GM06990 (cell line): Measurements from ENCODE around the gene NDUFA8.

ENCODE experiments used
- DNase-seq: peaks from one replicate; pipeline ENCODE4 v3.0.0-alpha.2; 2011; ENCODE audit not compliant: insufficient read length; ENCODE audit errors: extremely low read depth
- H3K27me3 ChIP-seq: replicated peaks from 2 replicates; pipeline ENCODE4 v1.6.0; 2011; ENCODE audit warnings: low read length; ENCODE audit not compliant: control insufficient read depth, insufficient read depth
- H3K36me3 ChIP-seq: 2 replicates; pipeline ENCODE4 v1.5.1; 2011; ENCODE audit warnings: low read length; ENCODE audit not compliant: control insufficient read depth, insufficient read depth
- H3K4me3 ChIP-seq: replicated peaks from 2 replicates; pipeline ENCODE4 v1.5.1; 2011; ENCODE audit warnings: low read depth, mild to moderate bottlenecking, control low read depth, low read length
- CTCF ChIP-seq: IDR thresholded peaks from 2 replicates; pipeline ENCODE4 v1.5.1; 2011; ENCODE audit warnings: low read length, control low read depth, mild to moderate bottlenecking, inconsistent platforms; ENCODE audit not compliant: insufficient read depth, poor library complexity, severe bottlenecking

Gene NDUFA8

DNA sequence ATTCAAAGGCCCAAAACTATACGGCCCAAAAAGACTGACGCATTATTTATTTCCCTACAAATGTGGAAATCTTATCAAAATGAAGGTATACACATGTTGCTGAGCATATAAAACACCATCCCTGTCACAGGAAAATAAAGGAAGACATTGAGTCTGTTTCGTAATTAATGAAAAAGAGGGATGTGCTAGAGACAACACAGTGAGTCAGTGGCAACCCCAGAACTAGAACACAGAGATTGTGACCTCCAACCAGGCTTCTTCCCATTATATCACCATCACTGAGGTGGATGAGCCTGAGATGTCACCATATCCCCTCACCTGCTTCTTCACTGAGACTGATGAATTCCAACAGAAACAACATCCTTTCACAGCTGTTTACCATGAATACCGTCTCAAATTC, 3.8 kb downstream of the NDUFA8 start:
- H3K4me3 ChIP-seq = no peak overlapping the region
- H3K27me3 ChIP-seq = no peaks in the 10 kb centered on the region
- no peak for DNase-seq
- TF ChIP-seq CTCF = no peak
- H3K36me3 ChIP-seq = peaks cover 2% of the 10 kb centered on the region

DNA sequence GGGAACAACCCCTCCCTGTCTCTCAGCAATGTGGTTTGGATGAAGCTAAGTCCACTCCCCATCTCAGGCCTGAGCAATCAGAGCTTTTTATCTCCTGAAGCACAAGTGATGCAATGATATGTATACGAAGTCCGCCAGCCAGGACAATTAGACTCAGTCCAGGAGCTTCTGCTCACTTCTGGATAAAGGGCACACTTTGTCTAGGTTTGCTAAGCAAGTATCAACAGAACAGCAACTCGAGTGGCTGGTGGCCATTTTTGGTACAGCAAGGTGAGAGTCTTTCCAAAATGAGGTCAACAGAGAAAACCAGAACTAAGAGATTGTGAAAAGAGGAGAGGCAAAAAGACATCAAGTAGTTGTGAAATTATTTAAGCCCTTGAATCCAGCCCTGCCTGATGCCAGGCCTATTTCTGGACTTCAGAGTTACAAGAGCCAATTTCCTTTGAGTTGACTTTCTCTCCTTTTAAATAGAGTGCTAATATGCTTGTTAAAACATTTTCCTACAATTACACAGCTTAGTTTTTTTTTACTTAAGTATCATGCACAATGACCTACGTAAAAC, 8.2 kb downstream of the NDUFA8 start:
- DNase-seq = no peak
- Histone ChIP-seq H3K4me3 (no peak overlapping the region), H3K27me3 (no peaks in the 10 kb centered on the region), H3K36me3 (peaks cover 4% of the 10 kb centered on the region)
- no peak for TF ChIP-seq CTCF

- H3K4me3 ChIP-seq = no peak overlapping the region
- no peaks in the 10 kb centered on the region for H3K27me3 ChIP-seq
- no peak for DNase-seq
- peaks cover 13% of the 10 kb centered on the region for H3K36me3 ChIP-seq
- no peak for TF ChIP-seq CTCF
These were observed 14.1 kb downstream of the NDUFA8 start for GRCh38 chr9:122145592-122145863.

DNA sequence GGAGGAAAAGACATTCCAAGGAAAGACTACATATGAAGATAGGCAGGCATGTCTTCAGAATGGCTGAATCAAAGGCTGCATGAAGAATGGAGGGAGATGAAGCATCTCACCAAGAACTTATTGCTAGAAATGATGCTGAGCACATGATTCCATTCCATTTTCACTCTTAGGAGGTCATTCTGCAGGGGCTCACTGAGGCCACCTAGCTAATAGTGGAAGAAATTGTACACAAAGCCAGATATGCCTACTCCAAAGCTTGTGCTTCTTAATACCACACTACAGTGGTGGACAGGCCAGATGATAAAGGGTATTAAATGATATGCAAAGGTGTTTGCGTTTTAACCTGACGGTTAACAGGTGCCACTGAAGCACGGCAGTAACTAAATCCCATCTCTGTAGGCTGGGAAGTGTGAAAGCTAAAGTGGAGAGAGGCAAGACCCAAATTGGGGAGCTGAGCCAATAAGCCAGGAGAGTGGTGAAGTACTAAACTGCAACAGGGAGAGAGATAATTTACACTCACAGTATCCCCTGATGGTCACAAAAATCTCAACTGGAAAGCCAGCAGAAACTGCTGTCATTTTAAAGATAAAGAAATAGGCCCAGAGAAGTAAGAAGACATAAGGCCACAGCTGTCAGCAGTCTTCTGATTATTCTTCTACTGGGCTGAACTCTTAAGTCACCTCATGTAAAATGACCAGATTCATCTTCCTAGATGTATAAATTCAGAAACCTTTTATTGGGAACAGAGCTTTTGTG, 14.6 kb downstream of the NDUFA8 start:
- no peaks in the 10 kb centered on the region for H3K27me3 ChIP-seq
- DNase-seq = no peak
- peak; percentile 44 for TF ChIP-seq CTCF
- peaks cover 13% of the 10 kb centered on the region for H3K36me3 ChIP-seq
- no peak overlapping the region for H3K4me3 ChIP-seq

DNA sequence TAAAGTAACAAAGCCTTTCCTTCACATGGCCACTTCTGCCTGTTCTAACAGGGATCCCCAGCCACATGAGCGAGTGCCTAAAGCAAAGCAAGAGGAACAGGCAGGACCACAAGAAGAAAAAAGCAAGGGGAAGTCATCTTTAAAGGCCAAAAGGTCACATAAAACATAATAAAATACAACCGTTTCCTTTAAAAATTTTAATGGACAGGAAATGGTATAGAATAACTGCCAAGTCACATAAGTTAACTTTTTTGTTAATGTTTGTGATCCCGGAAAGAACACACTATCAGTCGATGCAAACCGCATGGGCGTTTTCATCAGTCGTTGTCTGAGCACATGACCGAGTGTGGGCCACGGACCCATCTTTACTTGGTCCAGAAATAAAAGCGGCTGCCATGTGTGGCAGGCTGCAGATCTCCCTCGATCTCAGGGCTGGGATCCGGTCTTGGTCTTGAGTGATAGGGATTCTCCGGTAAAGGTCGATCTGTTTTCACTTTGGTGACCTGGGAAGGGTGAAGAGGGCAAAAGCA, 15.6 kb downstream of the NDUFA8 start:
- no peak for DNase-seq
- H3K4me3 ChIP-seq = no peak overlapping the region
- H3K27me3 ChIP-seq = no peaks in the 10 kb centered on the region
- no peak for TF ChIP-seq CTCF
- H3K36me3 ChIP-seq = peaks cover 13% of the 10 kb centered on the region
